SIG-M5 treated with dmso at 0.1 percent for 504 hours (cell line): ENCODE measurements around the gene RGS5.
"Not testable (repeated sequence)": the region's sequence is repeated elsewhere in the genome, so short reads cannot be mapped to it uniquely, and the experiment has no call there.

ENCODE experiments used
- DNase-seq: peaks from one replicate; lab custom pipeline; 2025; ENCODE audit not compliant: unreplicated experiment; lab: John Stamatoyannopoulos, UW

The RGS5 gene, protein sequence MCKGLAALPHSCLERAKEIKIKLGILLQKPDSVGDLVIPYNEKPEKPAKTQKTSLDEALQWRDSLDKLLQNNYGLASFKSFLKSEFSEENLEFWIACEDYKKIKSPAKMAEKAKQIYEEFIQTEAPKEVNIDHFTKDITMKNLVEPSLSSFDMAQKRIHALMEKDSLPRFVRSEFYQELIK

GRCh38 chr1:163202833-163203451 lies at the start of gene RGS5:
Gene RGS5, minus strand, starts transcription at chr1:163202916. Its CDS starts 81 bp downstream, at chr1:163202835.
- DNase-seq, result no peak

GRCh38 chr1:163250382-163250974 lies 47.8 kb upstream of the RGS5 start:
- no peak for DNase-seq

DNA sequence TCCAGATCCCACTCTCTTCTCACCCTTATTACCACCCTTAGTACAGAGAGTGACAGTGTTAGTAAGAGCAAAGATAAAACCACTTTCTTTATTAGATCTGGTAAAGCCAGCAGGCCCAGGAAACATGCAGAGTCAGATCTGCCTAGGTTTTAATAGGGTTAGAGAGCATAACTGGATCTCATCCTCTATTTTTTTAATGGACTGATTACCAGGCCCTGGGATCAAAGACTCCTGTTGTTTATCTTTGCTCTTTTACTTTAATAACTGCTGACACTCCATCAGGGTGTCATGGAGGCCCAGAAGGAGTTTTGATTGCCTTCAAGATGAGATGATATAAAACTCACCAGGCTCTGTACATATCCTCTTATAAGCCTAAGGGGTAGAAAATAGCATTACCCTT lies 45.3 kb upstream of the RGS5 start:
- no peak for DNase-seq

- not testable (repeated sequence) for DNase-seq
Observed at GRCh38 chr1:163244648-163245047, 41.9 kb upstream of the RGS5 start.

DNA sequence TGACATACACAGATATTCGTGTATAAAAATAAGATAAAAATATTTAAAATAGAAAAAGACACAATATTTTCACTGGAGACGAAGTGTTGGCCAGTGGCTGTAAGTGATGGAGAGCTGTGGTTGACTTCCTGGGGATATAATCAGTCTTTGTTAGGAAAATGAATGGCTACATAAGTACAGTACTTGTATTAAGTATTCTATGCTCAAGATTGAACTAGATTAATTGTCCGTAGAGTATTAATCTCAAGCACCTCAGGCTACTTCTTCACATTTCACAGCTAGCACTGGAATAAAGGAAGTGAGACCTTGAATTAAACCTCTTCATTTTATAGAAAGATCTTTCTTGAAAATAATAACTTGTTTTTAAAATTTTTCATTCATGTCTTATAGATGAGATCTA lies 39.0 kb upstream of the RGS5 start:
- no peak for DNase-seq

- no peak for DNase-seq
Observed at GRCh38 chr1:163240705-163241104, 38.0 kb upstream of the RGS5 start.

GRCh38 chr1:163233643-163234042 lies 30.9 kb upstream of the RGS5 start:
- not testable (repeated sequence) for DNase-seq

- DNase-seq, result no peak
Observed at GRCh38 chr1:163231385-163231784, 28.7 kb upstream of the RGS5 start.

- DNase-seq, result no peak
Observed at GRCh38 chr1:163230827-163231226, 28.1 kb upstream of the RGS5 start.

- DNase-seq, result not testable (repeated sequence)
Observed at GRCh38 chr1:163228271-163228670, 25.6 kb upstream of the RGS5 start.

- no peak for DNase-seq
Observed at GRCh38 chr1:163227126-163227525, 24.4 kb upstream of the RGS5 start.

GRCh38 chr1:163213626-163214025 lies 10.9 kb upstream of the RGS5 start:
- no peak for DNase-seq

- no peak for DNase-seq
Observed at GRCh38 chr1:163211667-163212066, 9.0 kb upstream of the RGS5 start.

DNA sequence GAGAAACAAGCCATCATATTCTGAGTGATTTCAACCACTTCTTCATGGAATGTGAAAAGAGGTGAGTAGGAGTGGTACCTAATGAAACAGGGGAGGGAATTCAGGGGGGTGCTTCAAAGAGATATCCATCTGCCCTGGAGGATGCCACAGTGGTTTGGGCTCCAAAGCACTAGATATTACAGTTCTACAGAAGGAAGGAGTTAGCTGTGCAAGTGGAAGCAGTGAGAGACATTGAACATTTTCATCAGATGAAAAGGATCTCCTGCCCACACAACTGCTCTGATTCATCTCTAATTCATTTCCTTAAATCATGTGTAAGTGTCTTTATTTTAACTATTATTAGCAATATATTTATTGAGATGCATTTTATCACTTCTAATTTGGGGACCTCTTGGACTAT lies 2.8 kb upstream of the RGS5 start:
- no peak for DNase-seq

DNA sequence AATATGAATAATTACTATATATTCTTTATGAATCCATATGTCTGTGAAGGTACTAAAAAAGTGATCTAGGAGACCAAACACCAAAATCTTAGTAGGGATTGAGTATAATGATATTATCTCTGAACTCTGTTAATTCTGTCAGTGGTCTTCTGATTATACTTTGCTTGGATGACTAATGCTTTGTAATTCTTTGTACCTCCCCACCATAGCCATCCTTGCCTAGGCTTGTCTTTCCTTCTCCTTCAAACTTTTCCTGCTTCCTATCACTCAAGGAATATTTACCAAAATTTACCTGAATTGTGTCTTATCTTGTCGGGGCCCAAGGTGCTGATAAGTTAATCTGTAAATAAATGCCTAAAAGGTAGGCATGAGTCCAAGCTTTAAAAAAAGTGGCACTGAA lies 845 bp upstream of the RGS5 start:
- no peak for DNase-seq

GRCh38 chr1:163201906-163202305 lies 810 bp downstream of the RGS5 start:
- DNase-seq, result no peak

GRCh38 chr1:163197022-163197421 lies 5.7 kb downstream of the RGS5 start:
- no peak for DNase-seq

GRCh38 chr1:163196449-163196787 lies 6.3 kb downstream of the RGS5 start:
- DNase-seq, result no peak

GRCh38 chr1:163195728-163196448 lies 6.8 kb downstream of the RGS5 start:
- DNase-seq, result no peak

- DNase-seq, result peak; percentile 32
Observed at GRCh38 chr1:163191301-163191700, 11.4 kb downstream of the RGS5 start.

- no peak for DNase-seq
Observed at GRCh38 chr1:163188947-163189346, 13.8 kb downstream of the RGS5 start.

DNA sequence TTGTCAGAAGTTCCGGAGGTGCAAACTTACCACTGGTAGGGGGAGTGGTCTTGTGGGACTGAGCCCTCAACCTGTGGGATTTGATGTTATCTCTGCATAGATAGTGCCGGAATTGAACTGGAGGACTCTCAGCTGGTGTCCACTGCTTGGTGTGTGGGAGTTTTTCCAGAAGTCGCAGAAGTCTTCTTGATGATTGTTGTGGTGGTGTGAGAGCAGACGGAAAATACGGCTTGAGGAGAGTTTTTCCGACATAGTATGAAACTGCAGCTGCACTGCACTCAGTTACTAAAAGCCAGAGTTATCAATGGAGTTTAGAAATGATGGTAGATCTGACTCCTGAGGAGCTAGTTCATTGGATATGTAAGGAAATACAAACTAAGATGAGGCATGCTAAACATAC lies 14.9 kb downstream of the RGS5 start:
- no peak for DNase-seq
